HepG2 (cell line): ENCODE results near the gene BCL2. TPM values are rescaled to one million over a fixed set of nuclear protein-coding genes. Genes with fewer than 3 reads are reported as not detected.
A peak's percentile ranks its signal among the peaks of the same experiment; 100 is the strongest.

ENCODE experiments used
- CCDC6 ChIP-seq: sonication (generic); formaldehyde crosslinking; IDR thresholded peaks from 2 replicates; pipeline ENCODE4 v1.8.1; 2022; ENCODE audit warnings: mild to moderate bottlenecking, missing genetic modification reagents, moderate library complexity
- NCOR1 ChIP-seq: fragments of 200-600 bp; sonication (generic); IDR thresholded peaks from 2 replicates; pipeline ENCODE4 v1.7.0; 2017; ENCODE audit warnings: antibody characterized with exemption, low read length, borderline replicate concordance
- PATZ1 ChIP-seq: sonication (generic); formaldehyde crosslinking; IDR thresholded peaks from 2 replicates; pipeline ENCODE4 v1.4.0; 2020; ENCODE audit warnings: missing genetic modification reagents
- PHF8 ChIP-seq: sonication (generic); formaldehyde crosslinking; IDR thresholded peaks from 2 replicates; pipeline ENCODE4 v1.5.0; 2020; ENCODE audit warnings: missing genetic modification reagents
- SATB2 ChIP-seq: sonication (generic); formaldehyde crosslinking; IDR thresholded peaks from 2 replicates; pipeline ENCODE4 v1.5.0; 2020; ENCODE audit warnings: missing genetic modification reagents
- TCF7 ChIP-seq: sonication (generic); IDR thresholded peaks from 2 replicates; pipeline ENCODE4 v1.6.1; 2016; ENCODE audit warnings: antibody characterized with exemption, low read depth
- ZBTB7B ChIP-seq: sonication (generic); formaldehyde crosslinking; IDR thresholded peaks from 2 replicates; pipeline ENCODE4 v1.4.0; 2020; ENCODE audit warnings: missing genetic modification reagents
- ZNF136 ChIP-seq: sonication (generic); formaldehyde crosslinking; IDR thresholded peaks from 2 replicates; pipeline ENCODE4 v1.8.1; 2022; ENCODE audit warnings: low read depth, mild to moderate bottlenecking, moderate library complexity, missing genetic modification reagents
- ZNF326 ChIP-seq: sonication (generic); formaldehyde crosslinking; IDR thresholded peaks from 2 replicates; pipeline ENCODE4 v1.4.0; 2020; ENCODE audit warnings: missing genetic modification reagents, borderline replicate concordance
- ZNF354B ChIP-seq: sonication (generic); formaldehyde crosslinking; IDR thresholded peaks from 2 replicates; pipeline ENCODE4 v1.8.0; 2022; ENCODE audit warnings: mild to moderate bottlenecking, missing genetic modification reagents
- ZNF441 ChIP-seq: sonication (generic); formaldehyde crosslinking; IDR thresholded peaks from 2 replicates; pipeline ENCODE4 v1.7.0; 2021; ENCODE audit warnings: missing genetic modification reagents, borderline replicate concordance
- ZNF451 ChIP-seq: sonication (generic); formaldehyde crosslinking; IDR thresholded peaks from 2 replicates; pipeline ENCODE4 v1.5.0; 2020; ENCODE audit warnings: mild to moderate bottlenecking, missing genetic modification reagents
- ZNF564 ChIP-seq: sonication (generic); formaldehyde crosslinking; IDR thresholded peaks from 2 replicates; pipeline ENCODE4 v1.8.1; 2023; ENCODE audit warnings: mild to moderate bottlenecking, missing genetic modification reagents
- ZNF574 ChIP-seq: sonication (generic); formaldehyde crosslinking; IDR thresholded peaks from 2 replicates; pipeline ENCODE4 v1.4.0; 2020; ENCODE audit warnings: missing genetic modification reagents
- ZNF652 ChIP-seq: IDR thresholded peaks from 2 replicates; pipeline ENCODE4 v1.6.1; 2016; ENCODE audit warnings: low read depth, borderline replicate concordance
- ZNF777 ChIP-seq: sonication (generic); formaldehyde crosslinking; IDR thresholded peaks from 2 replicates; pipeline ENCODE4 v1.4.0; 2020; ENCODE audit warnings: missing genetic modification reagents
- polyA plus RNA-seq, 8 experiments: library from polyadenylated mRNA; depleted of rRNA in 3 of 8; stranded (reverse) in 7 of 8; unstranded in 1 of 8; fragments of >200 nt; fragmentation: Illumina TruSeq in 4 of 8; extraction: Trizol in 4 of 8; gene quantifications; 2 replicates each; pipeline versions ENCODE4 v1.2.1 to v1.2.3, GENCODE V29; 2011 to 2016; ENCODE audit warnings: low read depth in 4 of 8, missing spikeins in 1 of 8, mixed read lengths in 1 of 8; ENCODE audit not compliant: insufficient read depth in 1 of 8
- total RNA-seq, 5 experiments: library from RNA; depleted of rRNA; stranded (reverse); fragments of >200 nt; fragmentation: Illumina TruSeq; extraction: Trizol; gene quantifications; 2 replicates each; pipeline ENCODE4 v1.2.3, GENCODE V29; 2016; ENCODE audit warnings: low read depth in 1 of 5
- TF ChIP-seq, protein P1 (sequence below): sonication (generic); formaldehyde crosslinking; IDR thresholded peaks from 2 replicates; pipeline ENCODE4 v1.4.0; 2020; ENCODE audit warnings: mild to moderate bottlenecking, missing genetic modification reagents
- TF ChIP-seq, protein P2 (sequence below): sonication (generic); formaldehyde crosslinking; IDR thresholded peaks from 2 replicates; pipeline ENCODE4 v1.8.1; 2023; ENCODE audit warnings: mild to moderate bottlenecking, inconsistent platforms, moderate library complexity, missing genetic modification reagents, borderline replicate concordance
- TF ChIP-seq, protein P3 (sequence below): sonication (generic); formaldehyde crosslinking; IDR thresholded peaks from 2 replicates; pipeline ENCODE4 v1.9.0; 2021; ENCODE audit warnings: missing genetic modification reagents, mild to moderate bottlenecking, borderline replicate concordance

BCL2 gene
- total and polyA plus RNA-seq, 2 of the 13 experiments (the other 11 are each of a cell fraction or from before 2014, with no cell fraction given): 0.07 to 0.53 TPM

GRCh38 chr18:63320123-63320974 is 780 bp upstream of the BCL2 start (continued):
- TF ChIP-seq ZNF574 (CRISPR knock-in tag) (peak; percentile 33; the same call in 1 of the 2 replicates), ZNF777 (CRISPR knock-in tag) (peak; percentile 33; the same call in 1 of the 2 replicates), CCDC6 (CRISPR knock-in tag) (no peak), PATZ1 (CRISPR knock-in tag) (peak; percentile 78), ZNF326 (CRISPR knock-in tag) (no peak), ZNF652 (CRISPR knock-in tag) (no peak), ZBTB7B (CRISPR knock-in tag) (peak; percentile 42; the same call in 1 of the 2 replicates), PHF8 (CRISPR knock-in tag) (peak; percentile 44; the same call in 1 of the 2 replicates), TCF7 (no peak), ZNF451 (CRISPR knock-in tag) (no peak), NCOR1 (no peak), ZNF136 (CRISPR knock-in tag) (no peak), SATB2 (CRISPR knock-in tag) (no peak), ZNF441 (CRISPR knock-in tag) (no peak), ZNF564 (CRISPR knock-in tag) (peak; percentile 52; the same call in 1 of the 2 replicates), ZNF354B (CRISPR knock-in tag) (no peak)
- TF ChIP-seq, protein P1, sequence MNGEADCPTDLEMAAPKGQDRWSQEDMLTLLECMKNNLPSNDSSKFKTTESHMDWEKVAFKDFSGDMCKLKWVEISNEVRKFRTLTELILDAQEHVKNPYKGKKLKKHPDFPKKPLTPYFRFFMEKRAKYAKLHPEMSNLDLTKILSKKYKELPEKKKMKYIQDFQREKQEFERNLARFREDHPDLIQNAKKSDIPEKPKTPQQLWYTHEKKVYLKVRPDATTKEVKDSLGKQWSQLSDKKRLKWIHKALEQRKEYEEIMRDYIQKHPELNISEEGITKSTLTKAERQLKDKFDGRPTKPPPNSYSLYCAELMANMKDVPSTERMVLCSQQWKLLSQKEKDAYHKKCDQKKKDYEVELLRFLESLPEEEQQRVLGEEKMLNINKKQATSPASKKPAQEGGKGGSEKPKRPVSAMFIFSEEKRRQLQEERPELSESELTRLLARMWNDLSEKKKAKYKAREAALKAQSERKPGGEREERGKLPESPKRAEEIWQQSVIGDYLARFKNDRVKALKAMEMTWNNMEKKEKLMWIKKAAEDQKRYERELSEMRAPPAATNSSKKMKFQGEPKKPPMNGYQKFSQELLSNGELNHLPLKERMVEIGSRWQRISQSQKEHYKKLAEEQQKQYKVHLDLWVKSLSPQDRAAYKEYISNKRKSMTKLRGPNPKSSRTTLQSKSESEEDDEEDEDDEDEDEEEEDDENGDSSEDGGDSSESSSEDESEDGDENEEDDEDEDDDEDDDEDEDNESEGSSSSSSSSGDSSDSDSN (CRISPR knock-in tag): peak; percentile 48; the same call in 1 of the 2 replicates
- TF ChIP-seq, protein P2, sequence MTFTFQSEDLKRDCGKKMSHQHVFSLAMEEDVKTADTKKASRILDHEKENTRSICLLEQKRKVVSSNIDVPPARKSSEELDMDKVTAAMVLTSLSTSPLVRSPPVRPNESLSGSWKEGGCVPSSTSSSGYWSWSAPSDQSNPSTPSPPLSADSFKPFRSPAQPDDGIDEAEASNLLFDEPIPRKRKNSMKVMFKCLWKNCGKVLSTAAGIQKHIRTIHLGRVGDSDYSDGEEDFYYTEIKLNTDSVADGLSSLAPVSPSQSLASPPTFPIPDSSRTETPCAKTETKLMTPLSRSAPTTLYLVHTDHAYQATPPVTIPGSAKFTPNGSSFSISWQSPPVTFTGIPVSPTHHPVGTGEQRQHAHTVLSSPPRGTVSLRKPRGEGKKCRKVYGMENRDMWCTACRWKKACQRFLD (CRISPR knock-in tag): 0 out of 2 replicates have a peak, but pooled peaks have one; percentile 22
- TF ChIP-seq, protein P3, sequence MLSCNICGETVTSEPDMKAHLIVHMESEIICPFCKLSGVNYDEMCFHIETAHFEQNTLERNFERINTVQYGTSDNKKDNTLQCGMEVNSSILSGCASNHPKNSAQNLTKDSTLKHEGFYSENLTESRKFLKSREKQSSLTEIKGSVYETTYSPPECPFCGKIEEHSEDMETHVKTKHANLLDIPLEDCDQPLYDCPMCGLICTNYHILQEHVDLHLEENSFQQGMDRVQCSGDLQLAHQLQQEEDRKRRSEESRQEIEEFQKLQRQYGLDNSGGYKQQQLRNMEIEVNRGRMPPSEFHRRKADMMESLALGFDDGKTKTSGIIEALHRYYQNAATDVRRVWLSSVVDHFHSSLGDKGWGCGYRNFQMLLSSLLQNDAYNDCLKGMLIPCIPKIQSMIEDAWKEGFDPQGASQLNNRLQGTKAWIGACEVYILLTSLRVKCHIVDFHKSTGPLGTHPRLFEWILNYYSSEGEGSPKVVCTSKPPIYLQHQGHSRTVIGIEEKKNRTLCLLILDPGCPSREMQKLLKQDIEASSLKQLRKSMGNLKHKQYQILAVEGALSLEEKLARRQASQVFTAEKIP (CRISPR knock-in tag): no peak
